GM19452 (cell line): ENCODE measurements around the gene SCPEP1.
A peak's percentile ranks its signal among the peaks of the same experiment; 100 is the strongest.
"Not testable (repeated sequence)": the region's sequence is repeated elsewhere in the genome, so short reads cannot be mapped to it uniquely, and the experiment has no call there.

ENCODE experiments used
- ATAC-seq: cut with Tn5 transposase; IDR thresholded peaks from one replicate; pipeline ENCODE4 v1.9.1; 2021; ENCODE audit not compliant: unreplicated experiment

The SCPEP1 gene

GRCh38 chr17:56977673-56978395, at the start of gene SCPEP1:
TSS of gene SCPEP1 (plus strand) at chr17:56978131. CDS start at chr17:56978160, 29 bp downstream.
- ATAC-seq: peak; percentile 68

GRCh38 chr17:56928586-56928985, 49.3 kb upstream of the SCPEP1 start:
- ATAC-seq: no peak

DNA sequence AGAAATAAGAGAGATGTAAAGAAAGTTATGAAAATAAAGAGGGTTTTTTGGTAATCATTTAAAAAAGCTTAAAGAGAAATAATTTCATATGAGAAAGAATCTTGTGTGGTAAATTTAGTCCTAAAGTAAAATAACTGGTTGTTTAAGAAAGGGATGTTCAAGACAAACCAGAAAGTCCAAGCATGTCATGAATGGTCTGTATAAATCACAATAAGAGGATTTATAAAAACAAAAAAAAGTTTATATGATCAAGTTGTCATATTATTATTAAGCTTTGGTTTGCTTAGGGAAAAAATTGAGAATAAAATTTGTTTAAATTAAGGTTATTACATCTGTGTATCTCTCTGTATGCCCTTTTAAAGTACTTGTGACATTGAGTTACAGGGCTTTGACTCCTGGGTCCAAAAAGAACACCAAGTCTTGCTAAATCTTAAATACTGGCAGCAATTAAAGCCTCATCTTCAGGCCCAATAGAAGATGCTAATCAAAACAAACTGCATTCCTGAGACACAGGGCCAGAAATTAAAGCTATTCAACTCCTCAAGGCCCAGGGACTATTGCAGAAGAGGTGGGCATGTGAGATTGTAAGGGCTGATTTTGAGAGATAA, 48.5 kb upstream of the SCPEP1 start:
- ATAC-seq: no peak

DNA sequence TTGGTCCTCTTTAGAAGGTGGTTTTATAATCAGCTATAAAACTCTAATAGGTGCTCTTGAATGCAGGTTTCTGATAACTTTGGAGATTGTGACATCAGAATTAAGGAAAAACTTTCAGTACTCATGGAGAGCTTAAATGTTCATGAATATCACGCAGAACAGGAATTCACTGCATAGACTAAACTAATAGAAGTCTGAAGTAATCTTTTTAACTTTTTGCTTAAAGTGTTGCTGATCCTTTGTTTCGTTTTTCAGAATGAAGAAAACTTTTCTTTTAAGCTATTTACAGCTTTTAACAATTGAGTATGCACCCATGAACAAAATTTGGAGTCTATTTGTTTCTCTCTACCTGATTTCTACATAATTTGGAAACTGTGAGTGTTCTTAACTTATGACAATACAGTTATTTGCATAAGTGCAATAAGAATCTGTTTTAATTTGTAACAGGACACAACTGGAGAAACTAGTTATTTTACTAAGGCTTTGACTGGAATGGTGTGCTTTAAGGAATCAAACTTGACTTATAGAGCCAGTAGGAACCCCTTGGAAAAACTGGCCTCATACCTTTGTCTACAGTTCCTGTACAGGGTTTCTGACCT, 47.1 kb upstream of the SCPEP1 start:
- no peak for ATAC-seq

DNA sequence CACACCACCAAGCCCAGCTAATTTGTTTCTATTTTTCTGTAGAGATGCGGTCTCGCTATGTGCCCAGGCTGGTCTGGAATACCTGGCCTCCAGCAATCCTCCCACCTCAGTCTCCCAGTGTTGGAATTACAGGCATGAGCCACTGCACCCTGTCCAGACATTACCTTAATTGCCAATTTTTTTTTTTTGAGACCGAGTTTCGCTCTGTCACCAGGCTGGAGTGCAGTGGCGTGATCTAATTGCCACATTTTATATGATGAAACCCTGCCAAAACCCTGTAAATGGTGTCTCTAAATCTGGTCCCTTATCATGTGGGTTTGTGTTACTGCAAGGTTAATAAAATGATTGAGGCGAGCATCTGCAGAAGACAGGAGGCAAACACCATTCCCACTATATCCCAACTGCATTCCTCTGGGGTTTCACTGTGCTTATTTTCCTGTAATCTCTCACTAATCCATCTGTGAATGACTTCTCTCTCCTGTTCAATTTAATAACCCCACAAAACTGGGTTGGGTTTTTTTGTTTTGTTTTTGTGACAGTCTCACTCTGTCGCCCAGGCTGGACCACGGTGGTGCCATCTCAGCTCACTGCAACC, 44.7 kb upstream of the SCPEP1 start:
- no peak for ATAC-seq

GRCh38 chr17:56933868-56934267, 44.1 kb upstream of the SCPEP1 start:
- no peak for ATAC-seq

- no peak for ATAC-seq
These were observed 43.7 kb upstream of the SCPEP1 start for GRCh38 chr17:56934280-56934679.

- no peak for ATAC-seq
These were observed 42.5 kb upstream of the SCPEP1 start for GRCh38 chr17:56935461-56935860.

- ATAC-seq: no peak
These were observed 41.1 kb upstream of the SCPEP1 start for GRCh38 chr17:56936697-56937322.

GRCh38 chr17:56937687-56938086, 40.2 kb upstream of the SCPEP1 start:
- ATAC-seq: no peak

GRCh38 chr17:56938206-56938605, 39.7 kb upstream of the SCPEP1 start:
- ATAC-seq: not testable (repeated sequence)

GRCh38 chr17:56939869-56940484, 38.0 kb upstream of the SCPEP1 start:
- no peak for ATAC-seq

DNA sequence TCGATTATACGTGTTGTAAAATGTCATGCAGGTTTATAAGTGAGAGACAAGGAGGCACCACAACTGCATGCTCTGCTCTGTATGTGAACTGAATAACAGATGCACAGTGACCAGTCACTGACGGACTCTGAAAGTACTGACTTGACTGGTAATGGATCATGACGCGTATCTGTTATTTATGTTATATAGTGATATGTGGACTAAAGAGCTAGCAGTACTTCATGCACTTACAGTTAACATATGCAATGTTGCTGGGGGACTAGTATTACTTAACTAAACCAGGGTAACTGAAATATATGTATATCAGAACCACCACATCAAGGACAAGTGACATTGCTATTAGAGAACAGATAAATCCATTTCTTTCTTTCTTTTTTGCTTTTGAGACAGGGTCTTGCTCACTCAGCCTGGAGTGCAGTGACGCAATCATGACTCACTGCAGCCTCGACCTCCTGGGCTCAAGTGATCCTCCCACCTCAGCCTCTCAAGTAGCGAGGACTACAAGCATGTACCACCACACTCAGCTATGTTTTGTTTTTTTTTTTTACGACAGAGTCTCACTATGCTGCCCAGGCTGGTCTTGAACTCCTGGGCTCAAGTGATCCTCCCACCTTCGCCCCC, 34.3 kb upstream of the SCPEP1 start:
- ATAC-seq: no peak

GRCh38 chr17:56945938-56946505, 31.9 kb upstream of the SCPEP1 start:
- no peak for ATAC-seq

GRCh38 chr17:56947741-56948140, 30.2 kb upstream of the SCPEP1 start:
- ATAC-seq: no peak

- no peak for ATAC-seq
These were observed 29.4 kb upstream of the SCPEP1 start for GRCh38 chr17:56948491-56948890.

DNA sequence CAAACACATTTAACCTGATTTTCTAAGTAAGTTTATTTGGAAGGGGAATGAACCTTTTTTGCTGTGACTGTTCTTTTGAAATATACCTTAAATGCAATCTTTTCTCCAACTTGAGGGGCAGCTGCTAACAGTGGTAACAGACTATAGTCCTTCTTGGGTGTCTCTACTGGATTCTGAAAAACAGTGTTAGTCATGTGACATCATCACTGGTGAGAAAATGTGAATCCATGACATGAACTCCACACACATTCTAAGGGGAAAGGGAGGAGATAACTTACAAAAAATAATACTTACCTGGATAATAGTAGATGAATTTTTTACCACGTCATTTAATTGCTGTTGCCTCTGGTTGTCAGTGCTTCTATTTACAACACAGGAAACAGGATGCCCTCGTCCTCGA, 28.3 kb upstream of the SCPEP1 start:
- no peak for ATAC-seq

GRCh38 chr17:56956992-56957391, 20.9 kb upstream of the SCPEP1 start:
- no peak for ATAC-seq

- peak; percentile 96 for ATAC-seq
These were observed 17.1 kb upstream of the SCPEP1 start, which contains the start of gene COIL for GRCh38 chr17:56960596-56961538. TSS of gene COIL (minus strand) at chr17:56961050. CDS start at chr17:56961019, 31 bp downstream.
